GM12878 (cell line): Measurements from ENCODE around the gene PRRG3. TPM values are rescaled to one million over a fixed set of nuclear protein-coding genes. Genes with fewer than 3 reads are reported as not detected.

Source experiments
- ATAC-seq: fragments of 200-7000 bp; cut with Tn5 transposase; 3 replicates; pipeline ENCODE4 v1.9.1; 2020; ENCODE audit warnings: mild to moderate bottlenecking, moderate library complexity
- BruUV-seq: library from RNA; stranded (reverse); fragments of 400-500 nt; replicated peaks from 2 replicates; lab custom pipeline; 2021; lab: Mats Ljungman, UMichigan
- CTCF ChIA-PET: fragments of 300-600 bp; sonication (Branson Sonifier 250); formaldehyde crosslinking; extraction: SDS; loops from one replicate; lab custom pipeline; 2021; ENCODE audit warnings: inconsistent platforms; lab: Yijun Ruan, JAX
- POLR2A ChIA-PET: fragments of 350-600 bp; formaldehyde crosslinking; extraction: SDS; loops from one replicate; lab custom pipeline; 2021; ENCODE audit warnings: inconsistent platforms; lab: Charles Lee
- RAD21 ChIA-PET: fragments of 300-600 bp; sonication (Branson Sonifier 250); formaldehyde crosslinking; loops from one replicate; lab custom pipeline; 2023; ENCODE audit warnings: antibody characterized with exemption; ENCODE audit not compliant: unreplicated experiment; lab: Charles Lee
- SMC1A ChIA-PET: fragments of 300-600 bp; sonication (Branson Sonifier 250); formaldehyde crosslinking; loops from one replicate; lab custom pipeline; 2023; ENCODE audit not compliant: unreplicated experiment, uncharacterized antibody; lab: Charles Lee
- DNase-seq: peaks from one replicate; pipeline ENCODE4 v3.0.0-alpha.2; 2011; ENCODE audit warnings: low read depth, low spot score
- FAIRE-seq: peaks from 3 replicates; lab custom pipeline; 2011; peaks lifted over from hg19 to GRCh38; lab: Jason Lieb, UNC
- H2AFZ ChIP-seq: 2 replicates; pipeline ENCODE4 v1.6.0; 2011; ENCODE audit warnings: low read depth, low read length, control low read depth; ENCODE audit not compliant: control insufficient read depth
- H3K27ac ChIP-seq: 2 replicates; pipeline ENCODE4 v1.5.1; 2011; ENCODE audit warnings: control low read depth; ENCODE audit not compliant: control insufficient read depth, insufficient read depth
- H3K27me3 ChIP-seq, 2 experiments: replicated peaks in 1 of 2; 2 replicates each; pipeline versions ENCODE4 v1.6.0 to v1.6.1; 2011; ENCODE audit warnings: low read length in 1 of 2; ENCODE audit not compliant: control insufficient read depth in 2 of 2, insufficient read depth in 2 of 2
- H3K36me3 ChIP-seq, 2 experiments: 2 replicates each; pipeline ENCODE4 v1.5.1; 2011; ENCODE audit warnings: low read length in 1 of 2; ENCODE audit not compliant: control insufficient read depth in 2 of 2, insufficient read depth in 2 of 2
- H3K4me1 ChIP-seq: 2 replicates; pipeline ENCODE4 v1.6.1; 2011; ENCODE audit warnings: mild to moderate bottlenecking, low read length, moderate library complexity, mixed read lengths; ENCODE audit not compliant: control insufficient read depth, insufficient read depth
- H3K4me2 ChIP-seq: 2 replicates; pipeline ENCODE4 v1.6.0; 2011; ENCODE audit warnings: control low read depth; ENCODE audit not compliant: control insufficient read depth, insufficient read depth
- H3K4me3 ChIP-seq: fragments of 200-600 bp; sonication (generic); 2 replicates; pipeline ENCODE4 v1.5.1; 2016
- H3K79me2 ChIP-seq: 2 replicates; pipeline ENCODE4 v1.6.0; 2011; ENCODE audit warnings: low read length; ENCODE audit not compliant: control insufficient read depth, insufficient read depth
- H3K9ac ChIP-seq: 2 replicates; pipeline ENCODE4 v1.8.0; 2011; ENCODE audit warnings: low read length, control low read depth, mixed read lengths; ENCODE audit not compliant: control insufficient read depth, insufficient read depth
- H3K9me3 ChIP-seq: replicated peaks from 3 replicates; pipeline ENCODE4 v1.5.1; 2011; ENCODE audit warnings: mild to moderate bottlenecking, low read length; ENCODE audit not compliant: control insufficient read depth, insufficient read depth
- H4K20me1 ChIP-seq: 2 replicates; pipeline ENCODE4 v1.6.0; 2011; ENCODE audit not compliant: control insufficient read depth, insufficient read depth
- BHLHE40 ChIP-seq, 2 experiments: fragments of 450-650 bp in 1 of 2; IDR thresholded peaks; 2 replicates each; pipeline ENCODE4 v1.6.1; 2011 to 2017; ENCODE audit warnings: low read depth in 2 of 2, borderline replicate concordance in 1 of 2, improper control_type of control experiment in 1 of 2, low read length in 1 of 2, mild to moderate bottlenecking in 1 of 2
- DPF2 ChIP-seq: fragments of 450-650 bp; IDR thresholded peaks from 2 replicates; pipeline ENCODE4 v1.6.1; 2017; ENCODE audit warnings: mild to moderate bottlenecking
- E2F8 ChIP-seq: fragments of 450-650 bp; IDR thresholded peaks from 2 replicates; pipeline ENCODE4 v1.6.1; 2018; ENCODE audit warnings: mild to moderate bottlenecking, low read depth, moderate library complexity; ENCODE audit not compliant: partially characterized antibody
- NFXL1 ChIP-seq: fragments of 450-650 bp; IDR thresholded peaks from 2 replicates; pipeline ENCODE4 v1.6.1; 2017; ENCODE audit warnings: antibody characterized with exemption, mild to moderate bottlenecking, borderline replicate concordance
- SMAD1 ChIP-seq: fragments of 450-650 bp; IDR thresholded peaks from 2 replicates; pipeline ENCODE4 v1.6.1; 2018; ENCODE audit warnings: mild to moderate bottlenecking, low read depth; ENCODE audit not compliant: partially characterized antibody
- STAT1 ChIP-seq: fragments of 450-650 bp; conservative IDR thresholded peaks from 2 replicates; pipeline ENCODE4 v1.6.1; 2014; ENCODE audit warnings: antibody characterized with exemption, mild to moderate bottlenecking
- WGBS: methylation state at CpG from one replicate; pipeline ENCODE4 v1.1.6; 2016; ENCODE audit warnings: low lambda C conversion rate; ENCODE audit not compliant: insufficient replicate concordance, insufficient coverage; ENCODE audit errors: missing lambda C conversion rate; 5-methylcytosine and 5-hydroxymethylcytosine counted together
- in situ Hi-C: fragments of 300-500 bp; cut with MboI; formaldehyde crosslinking; loops from 9 replicates; pipeline ENCODE4 v1.14.3; 2018; ENCODE audit warnings: mixed read lengths
- intact Hi-C: fragments of 100-400 bp; cut with micrococcal nuclease; formaldehyde crosslinking; loops from one replicate; pipeline ENCODE4 v1.14.2; 2022; ENCODE audit not compliant: unreplicated experiment
- polyA plus RNA-seq, 11 experiments: library from polyadenylated mRNA; depleted of rRNA in 4 of 11; unstranded in 6 of 11; stranded (reverse) in 5 of 11; fragments of >200 nt; fragmentation: Nextera tagmentation in 4 of 11; fragmentation: Illumina TruSeq in 1 of 11; extraction: Ambion mirVana in 4 of 11; extraction: Trizol in 1 of 11; gene quantifications; 1 replicate in 1 of 11; 2 replicates in 10 of 11; pipeline versions ENCODE4 v1.2.1 to v1.2.3, GENCODE V29; 2011 to 2016; ENCODE audit warnings: inconsistent platforms in 2 of 11, missing spikeins in 2 of 11, low read depth in 1 of 11
- total RNA-seq, 4 experiments: library from RNA; depleted of rRNA in 3 of 4; stranded (reverse); fragments of >200 nt in 3 of 4; fragmentation: Illumina TruSeq in 1 of 4; extraction: Trizol in 1 of 4; gene quantifications; 2 replicates each; pipeline versions ENCODE4 v1.2.1 to v1.2.3, GENCODE V29; 2013 to 2021
- TF ChIP-seq, protein P1 (sequence below): IDR thresholded peaks from 2 replicates; pipeline ENCODE4 v1.6.1; 2011; ENCODE audit warnings: low read depth, mild to moderate bottlenecking, low read length, moderate library complexity, borderline replicate concordance; ENCODE audit errors: extremely low read depth
- TF ChIP-seq, protein P2 (sequence below): IDR thresholded peaks from 2 replicates; pipeline ENCODE4 v1.6.1; 2012; ENCODE audit warnings: low read depth, low read length, improper control_type of control experiment
- TF ChIP-seq, protein P3 (sequence below): fragments of 450-650 bp; IDR thresholded peaks from 2 replicates; pipeline ENCODE4 v1.6.1; 2014; ENCODE audit warnings: mild to moderate bottlenecking
- TF ChIP-seq, protein P4 (sequence below): IDR thresholded peaks from 2 replicates; pipeline ENCODE4 v1.6.1; 2011; ENCODE audit warnings: mild to moderate bottlenecking, low read depth, low read length, moderate library complexity; ENCODE audit not compliant: insufficient replicate concordance

Gene PRRG3
- total and polyA plus RNA-seq, 10 of the 15 experiments (the other 5 are each of a cell fraction or from before 2014, with no cell fraction given), result under 0.01 TPM; not detected in 9

- in situ Hi-C loops, result loop anchor here (25.0 kb wide), 1 partner anchor 931 kb away; no protein-coding TSS in a partner anchor
- no peaks in the 10 kb centered on the region for H3K79me2 ChIP-seq
- TF ChIP-seq, protein P1, sequence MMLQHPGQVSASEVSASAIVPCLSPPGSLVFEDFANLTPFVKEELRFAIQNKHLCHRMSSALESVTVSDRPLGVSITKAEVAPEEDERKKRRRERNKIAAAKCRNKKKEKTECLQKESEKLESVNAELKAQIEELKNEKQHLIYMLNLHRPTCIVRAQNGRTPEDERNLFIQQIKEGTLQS, result no peak
- TF ChIP-seq, all 136 proteins: peak for 0
- H3K9me3 ChIP-seq, result no peaks in the 10 kb centered on the region
- no peak overlapping the region for H2AFZ ChIP-seq
- SMC1A ChIA-PET, result no interaction called here
- POLR2A ChIA-PET, result no interaction called here
- H3K27me3 ChIP-seq, result no peaks in the 10 kb centered on the region
- no peak overlapping the region for H3K27ac ChIP-seq
- CTCF ChIA-PET, result no interaction called here
- no peaks in the 10 kb centered on the region for H3K36me3 ChIP-seq
- no peak overlapping the region for H3K4me3 ChIP-seq
- RAD21 ChIA-PET, result no interaction called here
- no peaks in the 10 kb centered on the region for H4K20me1 ChIP-seq
- no peak for DNase-seq
- intact Hi-C loops, result no loop called here
- BruUV-seq, result no TSS peak
- no peak for ATAC-seq
- no peaks in the 10 kb centered on the region for H3K4me1 ChIP-seq
- no peak overlapping the region for H3K9ac ChIP-seq
- no peak for FAIRE-seq
- H3K4me2 ChIP-seq, result no peak overlapping the region
- 64% methylated on average over 6 of the region's 6 CpGs for WGBS
Measured at GRCh38 chrX:151692825-151693224, 2.4 kb upstream of the PRRG3 start.

DNA sequence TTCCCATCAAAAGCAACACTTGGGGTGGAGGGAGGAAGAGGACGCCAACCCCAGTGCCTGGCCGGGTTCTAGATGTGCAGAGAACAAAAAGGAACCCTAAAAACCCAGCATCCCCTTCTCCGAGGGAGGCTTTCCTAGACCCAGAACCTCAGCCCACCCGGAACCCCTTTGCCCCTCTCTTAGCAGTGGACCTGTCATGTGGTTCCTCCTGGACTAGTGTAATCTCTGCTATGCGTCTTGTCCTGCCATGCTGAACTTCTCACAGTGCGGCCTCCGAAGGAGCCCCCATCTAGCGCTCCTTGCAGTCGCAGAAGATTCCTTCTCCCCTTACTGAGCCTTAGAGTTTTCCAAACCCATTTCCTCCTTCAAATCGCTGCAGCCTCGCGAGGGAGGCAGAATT is 1.1 kb upstream of the PRRG3 start:
- H3K27ac ChIP-seq, result no peak overlapping the region
- ChIA-PET CTCF (no interaction called here), POLR2A (no interaction called here), RAD21 (no interaction called here), SMC1A (no interaction called here)
- H3K79me2 ChIP-seq, result no peaks in the 10 kb centered on the region
- DNase-seq (no peak), FAIRE-seq (no peak), ATAC-seq (no peak)
- H2AFZ ChIP-seq, result no peak overlapping the region
- no peaks in the 10 kb centered on the region for H3K4me1 ChIP-seq
- in situ Hi-C loops, result loop anchor here (25.0 kb wide), 1 partner anchor 932 kb away; no protein-coding TSS in a partner anchor
- no peaks in the 10 kb centered on the region for H3K9me3 ChIP-seq
- intact Hi-C loops, result no loop called here
- no TSS peak for BruUV-seq
- 74% methylated on average over 12 of the region's 12 CpGs for WGBS
- no peak overlapping the region for H3K9ac ChIP-seq
- H3K27me3 ChIP-seq, result no peaks in the 10 kb centered on the region
- no peaks in the 10 kb centered on the region for H4K20me1 ChIP-seq
- H3K4me2 ChIP-seq, result no peak overlapping the region
- no peak overlapping the region for H3K4me3 ChIP-seq
- no peaks in the 10 kb centered on the region for H3K36me3 ChIP-seq
- TF ChIP-seq, protein P2, sequence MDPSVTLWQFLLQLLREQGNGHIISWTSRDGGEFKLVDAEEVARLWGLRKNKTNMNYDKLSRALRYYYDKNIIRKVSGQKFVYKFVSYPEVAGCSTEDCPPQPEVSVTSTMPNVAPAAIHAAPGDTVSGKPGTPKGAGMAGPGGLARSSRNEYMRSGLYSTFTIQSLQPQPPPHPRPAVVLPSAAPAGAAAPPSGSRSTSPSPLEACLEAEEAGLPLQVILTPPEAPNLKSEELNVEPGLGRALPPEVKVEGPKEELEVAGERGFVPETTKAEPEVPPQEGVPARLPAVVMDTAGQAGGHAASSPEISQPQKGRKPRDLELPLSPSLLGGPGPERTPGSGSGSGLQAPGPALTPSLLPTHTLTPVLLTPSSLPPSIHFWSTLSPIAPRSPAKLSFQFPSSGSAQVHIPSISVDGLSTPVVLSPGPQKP, result no peak
- TF ChIP-seq BHLHE40 (IDR thresholded peaks at IDR 0.05; ENCODE audit: borderline replicate concordance in 1 of 2, low read depth in 2 of 2, low read length in 1 of 2), result no peak
- TF ChIP-seq SMAD1, result no peak
- TF ChIP-seq, protein P3, sequence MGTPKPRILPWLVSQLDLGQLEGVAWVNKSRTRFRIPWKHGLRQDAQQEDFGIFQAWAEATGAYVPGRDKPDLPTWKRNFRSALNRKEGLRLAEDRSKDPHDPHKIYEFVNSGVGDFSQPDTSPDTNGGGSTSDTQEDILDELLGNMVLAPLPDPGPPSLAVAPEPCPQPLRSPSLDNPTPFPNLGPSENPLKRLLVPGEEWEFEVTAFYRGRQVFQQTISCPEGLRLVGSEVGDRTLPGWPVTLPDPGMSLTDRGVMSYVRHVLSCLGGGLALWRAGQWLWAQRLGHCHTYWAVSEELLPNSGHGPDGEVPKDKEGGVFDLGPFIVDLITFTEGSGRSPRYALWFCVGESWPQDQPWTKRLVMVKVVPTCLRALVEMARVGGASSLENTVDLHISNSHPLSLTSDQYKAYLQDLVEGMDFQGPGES, result no peak
- TF ChIP-seq DPF2, result no peak
- TF ChIP-seq NFXL1, result no peak
- no peak for TF ChIP-seq STAT1
- TF ChIP-seq, protein P4, sequence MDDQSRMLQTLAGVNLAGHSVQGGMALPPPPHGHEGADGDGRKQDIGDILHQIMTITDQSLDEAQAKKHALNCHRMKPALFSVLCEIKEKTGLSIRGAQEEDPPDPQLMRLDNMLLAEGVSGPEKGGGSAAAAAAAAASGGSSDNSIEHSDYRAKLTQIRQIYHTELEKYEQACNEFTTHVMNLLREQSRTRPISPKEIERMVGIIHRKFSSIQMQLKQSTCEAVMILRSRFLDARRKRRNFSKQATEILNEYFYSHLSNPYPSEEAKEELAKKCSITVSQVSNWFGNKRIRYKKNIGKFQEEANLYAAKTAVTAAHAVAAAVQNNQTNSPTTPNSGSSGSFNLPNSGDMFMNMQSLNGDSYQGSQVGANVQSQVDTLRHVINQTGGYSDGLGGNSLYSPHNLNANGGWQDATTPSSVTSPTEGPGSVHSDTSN, result no peak
- TF ChIP-seq E2F8, result no peak
